GM21528 (cell line): ENCODE results near the gene HUS1.
"Not testable (repeated sequence)": the region's sequence is repeated elsewhere in the genome, so short reads cannot be mapped to it uniquely, and the experiment has no call there.

Experiments used
- ATAC-seq: cut with Tn5 transposase; IDR thresholded peaks from one replicate; pipeline ENCODE4 v1.9.1; 2021; ENCODE audit warnings: mild to moderate bottlenecking, moderate library complexity; ENCODE audit not compliant: unreplicated experiment, low FRiP score

Gene HUS1

DNA sequence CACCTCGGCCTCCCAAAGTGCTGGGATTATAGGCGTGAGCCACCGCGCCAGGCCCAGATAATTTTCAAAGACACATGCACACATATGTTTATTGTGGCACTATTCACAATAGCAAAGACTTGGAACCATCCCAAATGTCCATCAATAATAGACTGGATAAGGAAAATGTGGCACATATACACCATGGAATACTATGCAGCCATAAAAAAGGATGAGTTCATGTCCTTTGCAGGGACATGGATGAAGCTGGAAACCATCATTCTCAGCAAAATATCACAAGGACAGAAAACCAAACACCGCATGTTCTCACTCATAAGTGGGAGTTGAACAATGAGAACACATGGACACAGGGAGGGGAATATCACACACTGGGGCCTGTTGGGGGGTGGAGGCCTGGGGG lies 1.2 kb upstream of the HUS1 start:
- ATAC-seq: not testable (repeated sequence)

- ATAC-seq: no peak
Measured at GRCh38 chr7:47979832-47980181, 392 bp upstream of the HUS1 start.

DNA sequence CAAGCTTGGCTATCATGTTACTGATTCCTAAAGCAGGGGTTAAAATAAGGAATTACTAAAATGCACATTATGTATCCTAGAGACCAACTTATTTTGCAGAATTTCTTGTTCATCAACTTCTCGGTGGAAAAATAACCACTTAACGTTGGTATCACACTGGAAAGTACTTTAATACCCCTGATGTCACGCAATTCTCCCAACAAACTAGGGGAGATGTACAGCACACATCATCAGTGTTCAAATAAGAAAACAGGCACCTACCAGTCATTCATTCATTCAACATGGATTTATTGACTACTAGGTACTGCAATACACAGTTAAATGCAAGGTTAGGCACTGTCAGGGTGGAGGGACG lies 648 bp downstream of the HUS1 start:
- ATAC-seq: no peak

GRCh38 chr7:47973739-47974138 lies 5.7 kb downstream of the HUS1 start:
- no peak for ATAC-seq

DNA sequence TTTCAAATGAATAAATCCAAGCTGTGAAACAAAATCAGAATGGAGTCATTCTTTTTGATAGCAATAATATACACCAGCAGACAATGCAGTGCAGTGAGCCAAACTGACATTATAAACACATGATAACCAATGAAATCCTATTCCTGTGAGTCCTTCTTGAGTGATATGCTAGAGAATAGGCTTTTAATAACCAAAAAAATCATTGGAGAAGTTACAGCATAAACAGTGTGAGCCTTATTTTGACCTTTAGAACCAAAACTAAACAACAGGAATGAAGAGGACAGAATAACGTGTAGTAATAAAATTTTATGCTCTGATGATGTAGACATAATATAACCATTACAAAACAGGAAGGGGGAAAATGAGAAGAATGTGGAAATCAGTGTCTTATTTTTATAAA lies 8.7 kb downstream of the HUS1 start:
- no peak for ATAC-seq

DNA sequence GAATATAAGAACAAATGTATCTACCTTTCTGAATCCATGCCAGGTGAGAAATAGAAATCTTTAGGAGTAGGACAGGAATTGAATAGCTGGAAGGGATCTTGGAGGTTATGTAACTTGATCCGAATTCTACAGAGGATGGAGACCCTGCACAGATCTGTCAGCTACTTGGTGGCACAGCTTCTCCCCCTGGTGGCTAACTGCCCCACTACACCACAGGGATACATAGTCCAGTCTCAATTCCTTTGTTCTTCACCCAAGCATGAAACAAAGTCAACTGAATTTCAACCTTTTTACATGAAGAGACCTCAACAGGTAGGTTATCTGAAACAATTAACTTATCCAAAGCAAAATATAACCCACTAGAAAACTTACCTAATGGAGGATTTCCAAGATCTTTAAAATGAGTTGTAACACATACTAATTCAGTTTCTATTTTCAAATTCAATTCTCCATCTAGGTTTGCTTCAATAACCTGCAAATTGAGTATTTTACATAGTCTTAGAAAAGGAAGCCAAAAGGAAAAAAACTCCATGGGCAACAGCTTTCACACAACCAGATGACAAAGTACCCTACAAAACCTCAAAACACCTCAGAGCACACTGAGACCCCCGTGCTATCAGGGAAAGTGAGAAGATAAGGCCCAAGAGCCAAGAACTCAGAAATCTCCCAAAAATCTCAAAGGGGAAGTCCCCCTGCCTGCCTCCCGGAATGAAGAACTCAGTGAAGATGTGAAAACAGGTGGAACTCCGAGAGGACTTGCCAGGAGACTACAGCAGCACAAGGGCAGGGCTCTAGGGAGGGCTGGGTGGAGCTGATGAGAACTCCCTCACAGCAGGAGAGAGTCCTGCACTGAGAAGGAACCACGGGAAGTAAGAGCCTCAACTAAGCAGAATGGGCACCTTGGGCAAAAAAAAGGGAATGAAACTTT lies 10.3 kb downstream of the HUS1 start:
- ATAC-seq: peak; percentile 81

- ATAC-seq: no peak
Measured at GRCh38 chr7:47967708-47968107, 11.7 kb downstream of the HUS1 start.

- ATAC-seq: no peak
Measured at GRCh38 chr7:47967123-47967522, 12.3 kb downstream of the HUS1 start.

GRCh38 chr7:47965456-47965855 lies 14.0 kb downstream of the HUS1 start:
- no peak for ATAC-seq

DNA sequence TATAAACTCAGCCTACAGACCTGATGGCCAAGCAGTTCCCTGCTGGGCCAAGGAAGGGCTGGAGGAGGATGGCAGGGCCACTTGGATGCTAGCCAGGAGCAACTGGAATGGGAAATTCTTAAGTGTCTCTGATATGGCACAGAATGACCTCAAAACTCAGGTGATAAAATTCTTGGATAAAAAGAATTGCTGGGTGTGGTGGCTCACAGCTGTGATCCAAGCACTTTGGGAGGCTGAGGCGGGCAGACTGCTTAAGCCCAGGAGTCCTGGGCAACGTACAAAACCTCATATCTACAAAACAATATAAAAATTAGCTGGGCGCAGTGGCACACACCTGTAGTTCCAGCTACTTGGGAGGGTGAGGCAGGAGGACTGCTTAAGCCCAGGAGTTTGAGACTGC lies 17.2 kb downstream of the HUS1 start:
- ATAC-seq: no peak

DNA sequence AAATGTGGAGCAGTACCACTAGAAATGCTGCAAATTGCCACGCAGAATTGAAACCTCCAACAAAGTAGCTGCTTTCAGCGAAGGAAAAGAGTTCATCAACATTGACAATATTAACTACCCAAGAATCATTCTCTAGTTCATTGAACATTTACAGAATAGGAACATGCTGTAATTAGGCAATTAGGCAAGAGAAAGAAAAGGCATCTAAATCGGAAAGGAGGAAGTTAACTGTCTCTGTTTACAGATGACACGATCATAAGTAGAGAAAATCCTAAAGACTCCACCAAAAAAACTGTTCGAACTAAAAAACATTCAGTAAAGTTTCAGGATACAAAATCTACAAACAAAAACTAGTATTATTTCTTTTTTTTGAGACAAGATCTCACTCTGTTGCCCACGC lies 22.3 kb downstream of the HUS1 start:
- ATAC-seq: no peak

GRCh38 chr7:47956220-47956619 lies 23.2 kb downstream of the HUS1 start:
- ATAC-seq: no peak

DNA sequence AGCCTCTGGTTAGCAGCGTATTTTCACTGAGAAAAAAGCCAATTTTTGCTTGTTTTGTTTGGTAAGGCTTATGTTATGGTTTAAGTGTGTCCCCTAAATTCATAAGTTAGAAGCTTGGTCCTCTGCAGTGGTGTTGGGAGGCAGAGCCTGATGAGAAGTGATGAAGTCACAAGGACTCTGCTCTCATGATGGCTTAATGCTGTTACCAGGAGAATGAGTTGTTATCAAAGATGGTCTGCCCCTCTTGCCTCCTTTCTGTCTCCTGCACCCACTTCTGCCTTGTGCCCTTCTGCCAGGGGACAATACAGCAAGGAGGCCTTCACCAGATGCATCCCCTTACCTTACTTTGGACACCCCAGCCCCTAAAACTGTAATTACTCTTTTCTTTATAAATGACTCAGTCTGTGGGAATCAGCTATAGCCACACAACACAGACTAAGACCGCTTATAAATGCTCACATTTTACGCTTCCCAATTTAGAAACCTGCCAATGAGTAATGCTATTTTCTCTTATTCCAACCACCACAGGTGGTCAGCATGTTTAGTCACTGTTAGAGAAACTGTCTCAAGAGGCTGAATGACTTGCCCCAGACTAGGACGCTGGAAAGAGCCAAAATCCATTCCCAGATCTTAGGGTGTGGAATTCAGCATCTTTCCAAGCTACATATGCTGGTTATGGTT lies 25.0 kb downstream of the HUS1 start:
- ATAC-seq: peak; percentile 31

GRCh38 chr7:47953822-47954221 lies 25.6 kb downstream of the HUS1 start:
- ATAC-seq: peak; percentile 69

- ATAC-seq: no peak
Measured at GRCh38 chr7:47952224-47952623, 27.2 kb downstream of the HUS1 start.

- ATAC-seq: no peak
Measured at GRCh38 chr7:47951374-47951773, 28.0 kb downstream of the HUS1 start.

- no peak for ATAC-seq
Measured at GRCh38 chr7:47950714-47951113, 28.7 kb downstream of the HUS1 start.

DNA sequence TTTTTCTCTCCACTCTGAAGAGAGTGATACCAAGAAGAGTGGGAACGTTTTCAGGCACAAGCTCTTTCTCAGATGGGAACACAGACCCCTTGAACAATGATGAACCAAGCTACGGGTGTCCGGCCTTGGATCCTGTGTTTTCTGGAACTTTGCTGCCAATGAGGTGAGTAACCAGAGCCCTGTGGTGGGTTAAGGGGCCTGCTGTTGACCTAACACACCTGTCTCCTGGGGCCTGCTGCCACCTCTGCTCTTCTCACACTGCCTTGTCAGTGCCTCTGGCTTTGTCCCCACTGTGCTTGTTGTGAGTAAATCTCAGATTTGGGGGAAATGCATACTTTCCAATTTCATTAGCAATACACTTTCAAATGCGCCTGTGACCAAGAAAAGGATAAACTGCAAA lies 29.7 kb downstream of the HUS1 start:
- ATAC-seq: no peak

GRCh38 chr7:47948141-47948790 lies 31.1 kb downstream of the HUS1 start, which contains the start of gene PKD1L1:
PKD1L1 (minus strand) TSS chr7:47948466; CDS start chr7:47948440, 26 bp downstream.
- ATAC-seq: no peak

DNA sequence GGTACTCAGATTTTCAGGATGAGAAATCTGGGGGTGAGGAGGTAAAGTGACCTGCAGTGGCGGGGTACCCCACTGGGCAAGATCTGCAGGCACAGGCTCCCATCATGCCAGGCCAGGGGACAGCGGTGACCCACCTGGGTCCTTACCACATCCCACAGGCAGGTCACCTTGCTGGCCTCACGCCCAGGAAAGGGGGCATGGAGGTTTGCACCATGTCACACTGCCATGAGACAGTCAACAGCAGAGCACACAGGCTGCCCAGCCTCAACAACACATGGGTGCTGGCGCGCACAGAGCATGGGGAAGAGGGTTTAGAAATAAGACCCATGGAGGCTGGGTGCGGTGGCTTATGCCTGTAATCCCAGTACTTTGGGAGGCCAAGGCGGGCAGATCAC lies 32.1 kb downstream of the HUS1 start:
- ATAC-seq: no peak

- no peak for ATAC-seq
Measured at GRCh38 chr7:47946581-47947354, 32.6 kb downstream of the HUS1 start.
